PC-3 (cell line): ENCODE results near the gene RNASEH2B. TPM values are rescaled to one million over a fixed set of nuclear protein-coding genes. Genes with fewer than 3 reads are reported as not detected.

Source experiments
- ATAC-seq: fragments of 200-7000 bp; cut with Tn5 transposase; 2 replicates; pipeline ENCODE4 v1.9.1; 2020; ENCODE audit warnings: mild to moderate bottlenecking, moderate library complexity
- BruUV-seq: library from RNA; stranded (reverse); fragments of 400-500 nt; replicated peaks from 2 replicates; lab custom pipeline; 2021; lab: Mats Ljungman, UMichigan
- CTCF ChIA-PET: fragments of 300-600 bp; sonication (Branson Sonifier 250); formaldehyde crosslinking; loops from one replicate; lab custom pipeline; 2022; ENCODE audit warnings: antibody characterized with exemption; lab: Charles Lee
- POLR2A ChIA-PET: fragments of 300-600 bp; sonication (Branson Sonifier 250); formaldehyde crosslinking; loops from one replicate; lab custom pipeline; 2022; ENCODE audit warnings: antibody characterized with exemption; ENCODE audit not compliant: unreplicated experiment; lab: Charles Lee
- DNase-seq: peaks from one replicate; pipeline ENCODE4 v3.0.0-alpha.2; 2015
- H2AFZ ChIP-seq: fragments of 300-600 bp; sonication (generic); 2 replicates; pipeline ENCODE4 v1.6.0; 2016; ENCODE audit warnings: antibody characterized with exemption, low read length
- H3F3A ChIP-seq: fragments of 300-600 bp; sonication (generic); one replicate; pipeline ENCODE4 v1.6.0; 2017; ENCODE audit warnings: antibody characterized with exemption, low read length, control low read depth, mild to moderate bottlenecking; ENCODE audit not compliant: unreplicated experiment
- H3K27ac ChIP-seq: fragments of 300-600 bp; sonication (generic); 2 replicates; pipeline ENCODE4 v1.5.1; 2016; ENCODE audit warnings: mild to moderate bottlenecking, low read length
- H3K27me3 ChIP-seq: fragments of 300-600 bp; sonication (generic); 2 replicates; pipeline ENCODE4 v1.6.1; 2016; ENCODE audit warnings: low read length, mixed read lengths
- H3K36me3 ChIP-seq: fragments of 300-600 bp; sonication (generic); 2 replicates; pipeline ENCODE4 v1.6.1; 2016; ENCODE audit warnings: low read depth, mixed run types, low read length, mixed read lengths
- H3K4me1 ChIP-seq: fragments of 300-600 bp; sonication (generic); 2 replicates; pipeline ENCODE4 v1.5.1; 2016; ENCODE audit warnings: low read length; ENCODE audit not compliant: insufficient read depth
- H3K4me2 ChIP-seq: fragments of 300-600 bp; sonication (generic); 2 replicates; pipeline ENCODE4 v1.6.0; 2016; ENCODE audit warnings: low read length
- H3K4me3 ChIP-seq: fragments of 300-600 bp; sonication (generic); 2 replicates; pipeline ENCODE4 v1.5.1; 2016; ENCODE audit warnings: mild to moderate bottlenecking, low read length, mixed read lengths
- H3K79me2 ChIP-seq: fragments of 300-600 bp; sonication (generic); 2 replicates; pipeline ENCODE4 v1.6.1; 2017; ENCODE audit warnings: low read length, mixed read lengths
- H3K9ac ChIP-seq: fragments of 300-600 bp; sonication (generic); 2 replicates; pipeline ENCODE4 v1.6.0; 2016; ENCODE audit warnings: mild to moderate bottlenecking, low read length
- H3K9me2 ChIP-seq: fragments of 300-600 bp; sonication (generic); replicated peaks from 2 replicates; pipeline ENCODE4 v1.6.1; 2016; ENCODE audit warnings: mixed run types, low read length, mixed read lengths
- H3K9me3 ChIP-seq: fragments of 300-600 bp; sonication (generic); 2 replicates; pipeline ENCODE4 v1.6.1; 2016; ENCODE audit warnings: low read length, mixed read lengths
- H4K20me1 ChIP-seq: fragments of 300-600 bp; sonication (generic); 2 replicates; pipeline ENCODE4 v1.6.1; 2016; ENCODE audit warnings: low read length, mixed read lengths
- EZH2 ChIP-seq: fragments of 300-600 bp; sonication (generic); IDR thresholded peaks from one replicate; pipeline ENCODE4 v1.6.1; 2017; ENCODE audit warnings: antibody characterized with exemption, mild to moderate bottlenecking, low read length; ENCODE audit not compliant: unreplicated experiment
- EZH2phosphoT487 ChIP-seq: fragments of 300-600 bp; sonication (generic); IDR thresholded peaks from 2 replicates; pipeline ENCODE4 v1.6.1; 2018; ENCODE audit warnings: mild to moderate bottlenecking, antibody characterized with exemption, low read length, borderline replicate concordance
- intact Hi-C: fragments of 100-400 bp; cut with micrococcal nuclease; formaldehyde crosslinking; loops from 2 replicates; pipeline ENCODE4 v1.9.0; 2023
- total RNA-seq: library from RNA; depleted of rRNA; stranded (reverse); fragments of >200 nt; gene quantifications from 2 replicates; pipeline ENCODE4 v1.2.3, GENCODE V29; 2014
- TF ChIP-seq, protein P1 (sequence below): fragments of 300-600 bp; sonication (generic); conservative IDR thresholded peaks from 2 replicates; pipeline ENCODE4 v1.5.1; 2017; ENCODE audit warnings: antibody characterized with exemption, low read depth, mild to moderate bottlenecking, low read length

Gene RNASEH2B
- total RNA-seq, 1 experiment from 2014 or later = 36.0 TPM

GRCh38 chr13:50993934-50994333 lies 84.3 kb downstream of the RNASEH2B start:
- Histone ChIP-seq H2AFZ (no peak overlapping the region), H3K4me3 (no peak overlapping the region), H3F3A (no peaks in the 10 kb centered on the region), H3K9ac (no peak overlapping the region), H4K20me1 (no peaks in the 10 kb centered on the region), H3K4me1 (no peaks in the 10 kb centered on the region), H3K4me2 (no peak overlapping the region), H3K9me3 (no peaks in the 10 kb centered on the region), H3K27ac (no peak overlapping the region), H3K27me3 (no peaks in the 10 kb centered on the region), H3K79me2 (no peaks in the 10 kb centered on the region), H3K36me3 (no peaks in the 10 kb centered on the region), H3K9me2 (no peaks in the 10 kb centered on the region)
- POLR2A ChIA-PET = no interaction called here
- ATAC-seq = no peak
- BruUV-seq = no TSS peak
- intact Hi-C loops = no loop called here
- no peak for TF ChIP-seq EZH2
- TF ChIP-seq, protein P1, sequence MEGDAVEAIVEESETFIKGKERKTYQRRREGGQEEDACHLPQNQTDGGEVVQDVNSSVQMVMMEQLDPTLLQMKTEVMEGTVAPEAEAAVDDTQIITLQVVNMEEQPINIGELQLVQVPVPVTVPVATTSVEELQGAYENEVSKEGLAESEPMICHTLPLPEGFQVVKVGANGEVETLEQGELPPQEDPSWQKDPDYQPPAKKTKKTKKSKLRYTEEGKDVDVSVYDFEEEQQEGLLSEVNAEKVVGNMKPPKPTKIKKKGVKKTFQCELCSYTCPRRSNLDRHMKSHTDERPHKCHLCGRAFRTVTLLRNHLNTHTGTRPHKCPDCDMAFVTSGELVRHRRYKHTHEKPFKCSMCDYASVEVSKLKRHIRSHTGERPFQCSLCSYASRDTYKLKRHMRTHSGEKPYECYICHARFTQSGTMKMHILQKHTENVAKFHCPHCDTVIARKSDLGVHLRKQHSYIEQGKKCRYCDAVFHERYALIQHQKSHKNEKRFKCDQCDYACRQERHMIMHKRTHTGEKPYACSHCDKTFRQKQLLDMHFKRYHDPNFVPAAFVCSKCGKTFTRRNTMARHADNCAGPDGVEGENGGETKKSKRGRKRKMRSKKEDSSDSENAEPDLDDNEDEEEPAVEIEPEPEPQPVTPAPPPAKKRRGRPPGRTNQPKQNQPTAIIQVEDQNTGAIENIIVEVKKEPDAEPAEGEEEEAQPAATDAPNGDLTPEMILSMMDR = no peak
- no peak for TF ChIP-seq EZH2phosphoT487
- CTCF ChIA-PET = no interaction called here
- no peak for DNase-seq

DNA sequence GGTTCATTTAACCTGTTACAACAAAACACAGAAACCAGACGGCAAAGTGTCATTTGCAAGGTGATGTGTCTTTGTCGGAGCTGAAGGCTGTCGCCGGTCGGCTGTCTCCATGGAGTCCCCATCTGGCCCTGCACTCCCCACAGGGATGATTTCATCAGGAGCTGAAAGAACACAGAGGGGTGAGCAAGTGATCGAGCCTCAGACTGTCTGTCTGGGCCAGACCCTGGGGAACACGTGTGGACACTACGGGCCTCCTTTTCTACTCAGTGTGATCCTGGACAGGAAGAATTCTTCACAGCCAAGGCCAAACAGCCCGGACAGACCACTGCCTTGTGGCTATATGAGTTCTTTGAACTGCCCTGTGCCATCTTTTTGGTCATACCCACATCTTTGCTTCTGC lies 85.1 kb downstream of the RNASEH2B start:
- CTCF ChIA-PET = no interaction called here
- no TSS peak for BruUV-seq

DNA sequence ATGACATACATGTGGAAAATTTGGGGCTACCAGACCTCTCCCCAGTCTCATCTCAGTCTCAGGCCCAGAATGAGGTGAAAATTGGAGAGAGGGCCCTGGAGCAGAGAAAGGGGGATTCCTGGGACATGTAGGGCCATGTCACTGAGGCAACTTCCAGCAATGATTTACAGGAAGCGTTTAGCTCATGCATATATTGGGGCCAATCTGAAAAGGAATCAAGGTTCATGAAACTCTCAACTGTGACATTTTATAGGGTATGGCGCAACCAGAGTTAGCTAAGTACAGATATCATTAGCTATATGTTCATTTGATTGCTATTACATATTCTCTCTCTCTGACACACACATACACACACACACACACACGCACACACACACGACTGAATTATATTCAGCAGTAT lies 86.3 kb downstream of the RNASEH2B start:
- H3K9me2 ChIP-seq = no peaks in the 10 kb centered on the region
- no peaks in the 10 kb centered on the region for H3K36me3 ChIP-seq
- no peak overlapping the region for H3K4me3 ChIP-seq
- no peaks in the 10 kb centered on the region for H3K9me3 ChIP-seq
- intact Hi-C loops = no loop called here
- ATAC-seq (no peak), DNase-seq (no peak)
- H3K4me2 ChIP-seq = no peak overlapping the region
- H2AFZ ChIP-seq = no peak overlapping the region
- H3K4me1 ChIP-seq = no peaks in the 10 kb centered on the region
- POLR2A ChIA-PET = no interaction called here
- no peak overlapping the region for H3K27ac ChIP-seq
- H3F3A ChIP-seq = no peaks in the 10 kb centered on the region
- H3K79me2 ChIP-seq = no peaks in the 10 kb centered on the region
- H4K20me1 ChIP-seq = no peaks in the 10 kb centered on the region
- CTCF ChIA-PET = no interaction called here
- no peaks in the 10 kb centered on the region for H3K27me3 ChIP-seq
- TF ChIP-seq, protein P1 = no peak
- TF ChIP-seq EZH2phosphoT487 (no peak), EZH2 (no peak)
- H3K9ac ChIP-seq = no peak overlapping the region
- no TSS peak for BruUV-seq

More for the DNA sequence above, 85.1 kb downstream of the RNASEH2B start:
- intact Hi-C loops = no loop called here
- Histone ChIP-seq H4K20me1 (no peaks in the 10 kb centered on the region), H3K36me3 (no peaks in the 10 kb centered on the region), H3K4me2 (no peak overlapping the region), H3K9ac (no peak overlapping the region), H3K79me2 (no peaks in the 10 kb centered on the region), H3K4me3 (no peak overlapping the region), H3F3A (no peaks in the 10 kb centered on the region), H3K27ac (no peak overlapping the region), H2AFZ (no peak overlapping the region), H3K27me3 (no peaks in the 10 kb centered on the region), H3K9me2 (no peaks in the 10 kb centered on the region), H3K4me1 (no peaks in the 10 kb centered on the region), H3K9me3 (no peaks in the 10 kb centered on the region)
- ATAC-seq (no peak), DNase-seq (no peak)
- TF ChIP-seq, protein P1 = no peak
- TF ChIP-seq EZH2phosphoT487 (no peak), EZH2 (no peak)
- POLR2A ChIA-PET = no interaction called here
